K562 (cell line): ENCODE data around the gene POLA1. TPM values are rescaled to one million over a fixed set of nuclear protein-coding genes. Genes with fewer than 3 reads are reported as not detected.
A peak's percentile ranks its signal among the peaks of the same experiment; 100 is the strongest.

Experiments used
- ATAC-seq: fragments of 200-7000 bp; cut with Tn5 transposase; 3 replicates; pipeline ENCODE4 v1.9.1; 2020; ENCODE audit warnings: moderate library complexity
- BruUV-seq: library from RNA; stranded (reverse); fragments of 400-500 nt; replicated peaks from 2 replicates; lab custom pipeline; 2021; lab: Mats Ljungman, UMichigan
- CTCF ChIA-PET: fragments of 300-600 bp; formaldehyde crosslinking; extraction: SDS; loops from one replicate; lab custom pipeline; 2021; ENCODE audit warnings: low intra/inter-chr PET ratio; lab: Yijun Ruan, JAX
- POLR2A ChIA-PET: fragments of 300-600, 350-650 bp; sonication (Branson Sonifier 250); formaldehyde crosslinking; extraction: SDS; loops from one replicate; lab custom pipeline; 2021; ENCODE audit warnings: antibody characterized with exemption, inconsistent platforms; lab: Yijun Ruan, JAX
- DNase-seq, 4 experiments: peaks; one replicate each; pipeline versions ENCODE4 v3.0.0 to v3.0.0-alpha.2; 2011 to 2018; ENCODE audit warnings: low spot score in 3 of 4, mixed read lengths in 3 of 4; ENCODE audit errors: extremely low read depth in 1 of 4
- FAIRE-seq: peaks from 2 replicates; lab custom pipeline; 2011; peaks lifted over from hg19 to GRCh38; lab: Jason Lieb, UNC
- H2AFZ ChIP-seq: 2 replicates; pipeline ENCODE4 v1.6.0; 2011; ENCODE audit warnings: low read depth, low read length, control low read depth, inconsistent platforms
- H3K27ac ChIP-seq: fragments of 200-600 bp; 3 replicates; pipeline ENCODE4 v1.8.0; 2011; ENCODE audit warnings: low read depth, mild to moderate bottlenecking, control low read depth, inconsistent platforms, low read length, moderate library complexity, mixed read lengths; ENCODE audit errors: extremely low read depth
- H3K27me3 ChIP-seq, 2 experiments: fragments of 300-600 bp in 1 of 2; 2 replicates in 1 of 2; 3 replicates in 1 of 2; pipeline versions ENCODE4 v1.6.0 to v1.8.0; 2011; ENCODE audit warnings: inconsistent platforms in 2 of 2, low read length in 2 of 2, mild to moderate bottlenecking in 1 of 2, mixed read lengths in 1 of 2, moderate library complexity in 1 of 2; ENCODE audit not compliant: control insufficient read depth in 2 of 2, insufficient read depth in 2 of 2
- H3K36me3 ChIP-seq: fragments of 300-600 bp; 3 replicates; pipeline ENCODE4 v1.8.0; 2011; ENCODE audit warnings: mild to moderate bottlenecking, low read length, inconsistent platforms; ENCODE audit not compliant: control insufficient read depth, insufficient read depth
- H3K4me1 ChIP-seq, 2 experiments: fragments of 200-600 bp in 1 of 2; replicated peaks in 1 of 2; 2 replicates in 1 of 2; 3 replicates in 1 of 2; pipeline versions ENCODE4 v1.5.1 to v1.8.0; 2011; ENCODE audit warnings: inconsistent platforms in 2 of 2, low read length in 2 of 2, mild to moderate bottlenecking in 1 of 2, mixed read lengths in 1 of 2, moderate library complexity in 1 of 2; ENCODE audit not compliant: control insufficient read depth in 2 of 2, insufficient read depth in 2 of 2
- H3K4me2 ChIP-seq: 2 replicates; pipeline ENCODE4 v1.6.1; 2011; ENCODE audit warnings: low read length, control low read depth, inconsistent platforms, mixed read lengths; ENCODE audit not compliant: insufficient read depth
- H3K4me3 ChIP-seq: fragments of 200-600 bp; sonication (generic), shearing (Covaris generic); 2 replicates; pipeline ENCODE4 v1.5.1; 2016; ENCODE audit warnings: control low read depth, inconsistent platforms
- H3K79me2 ChIP-seq: fragments of 200-600 bp; 3 replicates; pipeline ENCODE4 v1.8.0; 2011; ENCODE audit warnings: low read length, inconsistent platforms; ENCODE audit not compliant: control insufficient read depth, insufficient read depth
- H3K9ac ChIP-seq, 2 experiments: 2 replicates each; pipeline versions ENCODE4 v1.6.0 to v1.6.1; 2011; ENCODE audit warnings: low read depth in 2 of 2, low read length in 2 of 2, control low read depth in 1 of 2, inconsistent platforms in 1 of 2, mild to moderate bottlenecking in 1 of 2, mixed read lengths in 1 of 2; ENCODE audit not compliant: insufficient read depth in 1 of 2
- H3K9me1 ChIP-seq: one replicate; pipeline ENCODE4 v1.6.0; 2011; ENCODE audit warnings: inconsistent platforms, mild to moderate bottlenecking, low read length, moderate library complexity; ENCODE audit not compliant: control insufficient read depth, insufficient read depth
- H3K9me3 ChIP-seq: replicated peaks from 2 replicates; pipeline ENCODE4 v1.5.1; 2011; ENCODE audit warnings: low read depth, low read length, inconsistent platforms; ENCODE audit not compliant: control insufficient read depth, insufficient read depth
- H4K20me1 ChIP-seq: replicated peaks from 2 replicates; pipeline ENCODE4 v1.6.1; 2011; ENCODE audit warnings: low read length, inconsistent platforms, mixed read lengths; ENCODE audit not compliant: control insufficient read depth, insufficient read depth
- CBFA2T2 ChIP-seq: fragments of 450-650 bp; conservative IDR thresholded peaks from 2 replicates; pipeline ENCODE4 v1.6.1; 2017; ENCODE audit warnings: mild to moderate bottlenecking
- E2F3 ChIP-seq: fragments of 250-450 bp; sonication (Bioruptor Pico); IDR thresholded peaks from 2 replicates; pipeline ENCODE4 v1.4.0; 2020; ENCODE audit warnings: mild to moderate bottlenecking
- ESRRB ChIP-seq: fragments of 250-450 bp; sonication (Bioruptor Pico); IDR thresholded peaks from 2 replicates; pipeline ENCODE4 v1.5.0; 2020; ENCODE audit warnings: mild to moderate bottlenecking, moderate library complexity, borderline replicate concordance
- KLF10 ChIP-seq: fragments of 250-450 bp; sonication (Bioruptor Pico); IDR thresholded peaks from 2 replicates; pipeline ENCODE4 v1.6.1; 2021; ENCODE audit warnings: matching md5 sums
- L3MBTL2 ChIP-seq: fragments of 450-650 bp; IDR thresholded peaks from 2 replicates; pipeline ENCODE4 v1.6.1; 2016; ENCODE audit warnings: mild to moderate bottlenecking, moderate library complexity
- MTA2 ChIP-seq: fragments of 450-650 bp; IDR thresholded peaks from 2 replicates; pipeline ENCODE4 v1.6.1; 2016; ENCODE audit warnings: low read depth
- NR2C2 ChIP-seq, 2 experiments: fragments of 200-800 bp in 1 of 2; sonication (Bioruptor generic) in 1 of 2; sonication (generic) in 1 of 2; formaldehyde crosslinking in 1 of 2; IDR thresholded peaks; 2 replicates each; pipeline versions ENCODE4 v1.6.1 to v1.8.0; 2016 to 2022; ENCODE audit warnings: mild to moderate bottlenecking in 1 of 2, missing compliant biosample characterization in 1 of 2, missing genetic modification characterization in 1 of 2, missing genetic modification reagents in 1 of 2
- SAFB2 ChIP-seq: fragments of 200-400 bp; formaldehyde crosslinking; IDR thresholded peaks from 2 replicates; pipeline ENCODE4 v1.6.1; 2018; ENCODE audit warnings: borderline replicate concordance, low read length, low read depth, moderate library complexity; ENCODE audit not compliant: severe bottlenecking
- SREBF2 ChIP-seq: sonication (generic); formaldehyde crosslinking; IDR thresholded peaks from 2 replicates; pipeline ENCODE4 v1.4.0; 2020; ENCODE audit warnings: mild to moderate bottlenecking, missing genetic modification reagents
- TFAP4 ChIP-seq: sonication (generic); formaldehyde crosslinking; IDR thresholded peaks from 2 replicates; pipeline ENCODE4 v1.8.0; 2022; ENCODE audit warnings: missing genetic modification reagents, mild to moderate bottlenecking, moderate library complexity, borderline replicate concordance
- THRB ChIP-seq: fragments of 450-650 bp; formaldehyde crosslinking; conservative IDR thresholded peaks from 2 replicates; pipeline ENCODE4 v1.4.0; 2022; ENCODE audit warnings: mild to moderate bottlenecking, missing genetic modification characterization
- ZNF592 ChIP-seq: fragments of 450-650 bp; IDR thresholded peaks from 2 replicates; pipeline ENCODE4 v1.6.1; 2017; ENCODE audit warnings: antibody characterized with exemption, mild to moderate bottlenecking
- ZNF77 ChIP-seq: fragments of 250-450 bp; sonication (Bioruptor Pico); IDR thresholded peaks from 2 replicates; pipeline ENCODE4 v1.5.0; 2020
- ZNF780A ChIP-seq: fragments of 250-450 bp; sonication (Bioruptor Pico); IDR thresholded peaks from 2 replicates; pipeline ENCODE4 v1.5.0; 2021; ENCODE audit warnings: mild to moderate bottlenecking
- ZNF785 ChIP-seq: fragments of 250-450 bp; sonication (Bioruptor Pico); IDR thresholded peaks from 2 replicates; pipeline ENCODE4 v1.4.0; 2020; ENCODE audit warnings: mild to moderate bottlenecking
- WGBS: fragments of 100-300 bp; shearing (Covaris generic); methylation state at CpG from one replicate; pipeline ENCODE4 v1.1.6; 2016; ENCODE audit warnings: low coverage, mixed read lengths; ENCODE audit not compliant: insufficient coverage; ENCODE audit errors: missing lambda C conversion rate; 5-methylcytosine and 5-hydroxymethylcytosine counted together
- in situ Hi-C: fragments of 300-500 bp; cut with MboI; formaldehyde crosslinking; loops from 4 replicates; pipeline ENCODE4 v1.15.0; 2018; ENCODE audit warnings: inconsistent platforms, mixed read lengths
- intact Hi-C: fragments of 100-400 bp; cut with micrococcal nuclease; formaldehyde crosslinking; loops from 2 replicates; pipeline ENCODE4 v1.14.2; 2022
- polyA plus RNA-seq, 8 experiments: library from polyadenylated mRNA; depleted of rRNA in 4 of 8; stranded (reverse) in 5 of 8; unstranded in 3 of 8; fragments of >200 nt; fragmentation: Nextera tagmentation in 2 of 8; fragmentation: Illumina TruSeq in 1 of 8; extraction: Ambion mirVana in 2 of 8; extraction: Trizol in 1 of 8; gene quantifications; 2 replicates each; pipeline versions ENCODE4 v1.2.1 to v1.2.3, GENCODE V29; 2011 to 2014; ENCODE audit warnings: inconsistent platforms in 1 of 8, missing spikeins in 1 of 8
- total RNA-seq, 7 experiments: library from RNA; depleted of rRNA in 6 of 7; stranded (reverse); fragments of >200 nt in 6 of 7; fragmentation: Illumina TruSeq in 2 of 7; extraction: Trizol in 2 of 7; gene quantifications; 2 replicates each; pipeline versions ENCODE4 v1.2.1 to v1.2.3, GENCODE V29; 2011 to 2021; ENCODE audit warnings: low replicate concordance in 1 of 7

Gene POLA1
- total and polyA plus RNA-seq, 9 of the 15 experiments (the other 6 are each of a cell fraction or from before 2014, with no cell fraction given), result 8.6 to 48.4 (median 27.4) TPM

GRCh38 chrX:25012793-25013631 is 319.3 kb downstream of the POLA1 start:
- POLR2A ChIA-PET, result interaction anchor here (0.6 to 0.7 kb wide), 5 partner anchors 18 to 540 kb away, joined by 3 to 5 read pairs (median 4); no protein-coding TSS in a partner anchor
- TF ChIP-seq ZNF592 (no peak), L3MBTL2 (peak; percentile 7; the same call in 1 of the 2 replicates), MTA2 (no peak), ESRRB (CRISPR knock-in tag) (no peak), THRB (CRISPR knock-in tag) (no peak), TFAP4 (CRISPR knock-in tag) (peak; percentile 16; the same call in 1 of the 2 replicates), SREBF2 (CRISPR knock-in tag) (no peak), ZNF780A (CRISPR knock-in tag) (no peak), NR2C2 (CRISPR knock-in tag; IDR thresholded peaks at IDR 0.05) (no peak), NR2C2 (tag; IDR thresholded peaks at IDR 0.05) (no peak), ZNF785 (CRISPR knock-in tag) (no peak), CBFA2T2 (no peak), E2F3 (CRISPR knock-in tag) (no peak), SAFB2 (no peak), KLF10 (CRISPR knock-in tag) (no peak), ZNF77 (CRISPR knock-in tag) (no peak)

More at GRCh38 chrX:25012793-25013631, 319.3 kb downstream of the POLA1 start:
- peak in 3 of 4 experiments; percentile 30 to 33 (median 32) for DNase-seq
- Histone ChIP-seq H3K9ac (peak overlapping the region in 1 of 2 experiments; percentile 14; a peak in 2 of 4 replicates), H3K27me3 (peaks cover 12 to 69% of the 10 kb centered on the region in 2 experiments), H3K4me3 (peak overlapping the region; percentile 25), H3K9me1 (no peaks in the 10 kb centered on the region), H4K20me1 (no peaks in the 10 kb centered on the region), H3K79me2 (no peaks in the 10 kb centered on the region), H3K36me3 (no peaks in the 10 kb centered on the region), H3K4me1 (peaks cover 0 to 28% of the 10 kb centered on the region in 2 experiments; a peak in 2 of 5 replicates), H2AFZ (peak overlapping the region; percentile 32; the same call in 1 of the 2 replicates), H3K9me3 (no peaks in the 10 kb centered on the region), H3K27ac (no peak overlapping the region), H3K4me2 (peak overlapping the region; percentile 68)
- in situ Hi-C loops, result no loop called here
- intact Hi-C loops, result no loop called here
- BruUV-seq, result no TSS peak
- ATAC-seq, result peak; percentile 48
- FAIRE-seq, result no peak
- WGBS, result under 1% methylated on average over 37 of the region's 105 CpGs
- CTCF ChIA-PET, result no interaction called here
